Panc1 (cell line): Measurements from ENCODE around the gene UGT1A1. TPM values are rescaled to one million over a fixed set of nuclear protein-coding genes. Genes with fewer than 3 reads are reported as not detected.

Experiments used
- ATAC-seq: fragments of 200-7000 bp; cut with Tn5 transposase; 2 replicates; pipeline ENCODE4 v1.9.1; 2020; ENCODE audit warnings: mild to moderate bottlenecking, moderate library complexity
- BruUV-seq: library from RNA; stranded (reverse); fragments of 400-500 nt; replicated peaks from 2 replicates; lab custom pipeline; 2021; lab: Mats Ljungman, UMichigan
- CTCF ChIA-PET: fragments of 300-600 bp; sonication (Branson Sonifier 250); formaldehyde crosslinking; loops from one replicate; lab custom pipeline; 2022; ENCODE audit warnings: antibody characterized with exemption; lab: Charles Lee
- POLR2A ChIA-PET: fragments of 300-600 bp; sonication (Branson Sonifier 250); formaldehyde crosslinking; loops from one replicate; lab custom pipeline; 2022; ENCODE audit warnings: antibody characterized with exemption; lab: Charles Lee
- DNase-seq: peaks from one replicate; pipeline ENCODE4 v3.0.0-alpha.2; 2010; ENCODE audit warnings: low read depth, low spot score
- H3K27ac ChIP-seq: 2 replicates; pipeline ENCODE4 v1.5.1; 2011; ENCODE audit warnings: mild to moderate bottlenecking, low read length, inconsistent platforms
- H3K27me3 ChIP-seq: fragments of 200-500 bp; sonication (Bioruptor generic); 2 replicates; pipeline ENCODE4 v1.6.0; 2014; ENCODE audit warnings: low read length, inconsistent platforms; ENCODE audit not compliant: control insufficient read depth, insufficient read depth
- H3K36me3 ChIP-seq: fragments of 200-500 bp; sonication (Bioruptor generic); 2 replicates; pipeline ENCODE4 v1.5.1; 2014; ENCODE audit warnings: inconsistent platforms, mild to moderate bottlenecking, low read length, moderate library complexity; ENCODE audit not compliant: control insufficient read depth, insufficient read depth
- H3K4me1 ChIP-seq: 2 replicates; pipeline ENCODE4 v1.5.1; 2011; ENCODE audit warnings: inconsistent platforms, mild to moderate bottlenecking, low read length, moderate library complexity; ENCODE audit not compliant: control insufficient read depth, insufficient read depth
- H3K4me3 ChIP-seq, 2 experiments: 2 replicates each; pipeline ENCODE4 v1.5.1; 2011 to 2012; ENCODE audit warnings: low read depth in 2 of 2, low read length in 2 of 2, mild to moderate bottlenecking in 2 of 2, inconsistent platforms in 1 of 2, moderate library complexity in 1 of 2
- H3K9me3 ChIP-seq: fragments of 200-500 bp; sonication (Bioruptor generic); 2 replicates; pipeline ENCODE4 v1.5.1; 2014; ENCODE audit warnings: low read depth, mild to moderate bottlenecking, inconsistent platforms, low read length, moderate library complexity; ENCODE audit not compliant: control insufficient read depth, insufficient read depth
- CTCF ChIP-seq: fragments of 450-650 bp; IDR thresholded peaks from 2 replicates; pipeline ENCODE4 v1.5.1; 2017; ENCODE audit warnings: mild to moderate bottlenecking
- POLR2AphosphoS5 ChIP-seq: IDR thresholded peaks from 2 replicates; pipeline ENCODE4 v1.6.1; 2012; ENCODE audit warnings: mild to moderate bottlenecking, low read depth, low read length, moderate library complexity
- REST ChIP-seq, 2 experiments: IDR thresholded peaks; 2 replicates each; pipeline ENCODE4 v1.6.1; 2011 to 2012; ENCODE audit warnings: low read depth in 2 of 2, control low read depth in 1 of 2, low read length in 1 of 2, mild to moderate bottlenecking in 1 of 2, moderate library complexity in 1 of 2; ENCODE audit not compliant: insufficient read depth in 1 of 2
- SIN3A ChIP-seq: IDR thresholded peaks from 2 replicates; pipeline ENCODE4 v1.6.1; 2012; ENCODE audit warnings: low read depth, mild to moderate bottlenecking, low read length, moderate library complexity, borderline replicate concordance; ENCODE audit not compliant: insufficient read depth
- TCF7L2 ChIP-seq: IDR thresholded peaks from 2 replicates; pipeline ENCODE4 v1.6.1; 2011; ENCODE audit warnings: mild to moderate bottlenecking, low read depth, low read length, inconsistent platforms
- in situ Hi-C: cut with HindIII; loops from 2 replicates; pipeline ENCODE4 v1.10.0; 2016; ENCODE audit warnings: low sequenced_read_pairs, low pct_unique_long_range_greater_than_20kb
- intact Hi-C: fragments of 100-400 bp; cut with micrococcal nuclease; formaldehyde crosslinking; loops from one replicate; pipeline ENCODE4 v1.10.0; 2022; ENCODE audit not compliant: unreplicated experiment
- total RNA-seq: library from RNA; stranded (reverse); gene quantifications from one replicate; pipeline ENCODE4 v1.2.1, GENCODE V29; 2021; ENCODE audit not compliant: unreplicated experiment

Gene UGT1A1
- total RNA-seq, 1 experiment from 2014 or later = not detected

GRCh38 chr2:233813236-233814055, 53.4 kb downstream of the UGT1A1 start:
- no peaks in the 10 kb centered on the region for H3K9me3 ChIP-seq
- intact Hi-C loops = no loop called here
- no peak for TF ChIP-seq POLR2AphosphoS5
- no peak for TF ChIP-seq REST (IDR thresholded peaks at IDR 0.05; ENCODE audit: insufficient read depth in 1 of 2, low read depth in 2 of 2, low read length in 1 of 2)
- no peak for TF ChIP-seq SIN3A
- no peak for TF ChIP-seq TCF7L2
- no peak for TF ChIP-seq CTCF
- BruUV-seq = no TSS peak
- POLR2A ChIA-PET = no interaction called here
- H3K36me3 ChIP-seq = no peaks in the 10 kb centered on the region
- H3K27ac ChIP-seq = no peak overlapping the region
- H3K4me1 ChIP-seq = no peaks in the 10 kb centered on the region
- in situ Hi-C loops = no loop called here
- no peaks in the 10 kb centered on the region for H3K27me3 ChIP-seq
- CTCF ChIA-PET = no interaction called here
- H3K4me3 ChIP-seq = no peak overlapping the region
- ATAC-seq = no peak
- DNase-seq = no peak

- no peak overlapping the region for H3K4me3 ChIP-seq
- no peak overlapping the region for H3K27ac ChIP-seq
- H3K36me3 ChIP-seq = no peaks in the 10 kb centered on the region
- TF ChIP-seq REST (IDR thresholded peaks at IDR 0.05; ENCODE audit: insufficient read depth in 1 of 2, low read depth in 2 of 2, low read length in 1 of 2) = no peak
- no peak for TF ChIP-seq TCF7L2
- no peak for TF ChIP-seq POLR2AphosphoS5
- TF ChIP-seq CTCF = no peak
- no peak for TF ChIP-seq SIN3A
- 0 out of 2 replicates have a peak, but pooled peaks have one; percentile 59 for ATAC-seq
- no peaks in the 10 kb centered on the region for H3K27me3 ChIP-seq
- intact Hi-C loops (no loop called here), in situ Hi-C loops (no loop called here)
- no peak for DNase-seq
- no peaks in the 10 kb centered on the region for H3K4me1 ChIP-seq
- no peaks in the 10 kb centered on the region for H3K9me3 ChIP-seq
- no TSS peak for BruUV-seq
- ChIA-PET POLR2A (no interaction called here), CTCF (no interaction called here)
Observed at GRCh38 chr2:233814056-233814835, 54.2 kb downstream of the UGT1A1 start.
